KG1 (cell line): ENCODE data around the gene ARHGEF33.
A peak's percentile ranks its signal among the peaks of the same experiment; 100 is the strongest.
"Not testable (repeated sequence)": the region's sequence is repeated elsewhere in the genome, so short reads cannot be mapped to it uniquely, and the experiment has no call there.

Source experiments
- DNase-seq: peaks from one replicate; lab custom pipeline; 2025; lab: John Stamatoyannopoulos, UW

The ARHGEF33 gene

GRCh38 chr2:38909872-38910271, 20.2 kb downstream of the ARHGEF33 start:
- DNase-seq, result no peak

- DNase-seq, result no peak
Measured at GRCh38 chr2:38911191-38911590, 21.5 kb downstream of the ARHGEF33 start.

- DNase-seq, result no peak
Measured at GRCh38 chr2:38912619-38913018, 22.9 kb downstream of the ARHGEF33 start.

- DNase-seq, result no peak
Measured at GRCh38 chr2:38922389-38922788, 32.7 kb downstream of the ARHGEF33 start.

- no peak for DNase-seq
Measured at GRCh38 chr2:38922902-38923301, 33.2 kb downstream of the ARHGEF33 start.

- DNase-seq, result no peak
Measured at GRCh38 chr2:38925982-38926381, 36.3 kb downstream of the ARHGEF33 start.

- DNase-seq, result no peak
Measured at GRCh38 chr2:38930600-38930999, 40.9 kb downstream of the ARHGEF33 start.

- DNase-seq, result no peak
Measured at GRCh38 chr2:38932586-38932985, 42.9 kb downstream of the ARHGEF33 start.

GRCh38 chr2:38933653-38934052, 44.0 kb downstream of the ARHGEF33 start:
- no peak for DNase-seq

GRCh38 chr2:38934742-38935141, 45.1 kb downstream of the ARHGEF33 start:
- DNase-seq, result no peak

- no peak for DNase-seq
Measured at GRCh38 chr2:38935568-38936172, 46.0 kb downstream of the ARHGEF33 start.

GRCh38 chr2:38936516-38936915, 46.8 kb downstream of the ARHGEF33 start:
- not testable (repeated sequence) for DNase-seq

- DNase-seq, result no peak
Measured at GRCh38 chr2:38937548-38937947, 47.9 kb downstream of the ARHGEF33 start.

GRCh38 chr2:38940746-38941145, 51.1 kb downstream of the ARHGEF33 start:
- DNase-seq, result no peak

GRCh38 chr2:38943784-38944183, 54.1 kb downstream of the ARHGEF33 start:
- no peak for DNase-seq

GRCh38 chr2:38945372-38945771, 55.7 kb downstream of the ARHGEF33 start:
- DNase-seq, result no peak

GRCh38 chr2:38945911-38946310, 56.2 kb downstream of the ARHGEF33 start:
- no peak for DNase-seq

GRCh38 chr2:38947241-38948239, 57.9 kb downstream of the ARHGEF33 start:
- peak; percentile 40 for DNase-seq

GRCh38 chr2:38948387-38948882, 58.8 kb downstream of the ARHGEF33 start:
- no peak for DNase-seq

GRCh38 chr2:38948995-38949394, 59.3 kb downstream of the ARHGEF33 start:
- DNase-seq, result no peak

GRCh38 chr2:38951766-38952165, 62.1 kb downstream of the ARHGEF33 start:
- DNase-seq, result no peak

- no peak for DNase-seq
Measured at GRCh38 chr2:38957972-38958371, 68.3 kb downstream of the ARHGEF33 start.

- no peak for DNase-seq
Measured at GRCh38 chr2:38959466-38959865, 69.8 kb downstream of the ARHGEF33 start.
